ENCODE results near the gene MRPL54. TPM values are rescaled to one million over a fixed set of nuclear protein-coding genes. Genes with fewer than 3 reads are reported as not detected.

The MRPL54 gene
- total RNA-seq, 1 donor from 2014 or later, result 33.0 TPM

DNA sequence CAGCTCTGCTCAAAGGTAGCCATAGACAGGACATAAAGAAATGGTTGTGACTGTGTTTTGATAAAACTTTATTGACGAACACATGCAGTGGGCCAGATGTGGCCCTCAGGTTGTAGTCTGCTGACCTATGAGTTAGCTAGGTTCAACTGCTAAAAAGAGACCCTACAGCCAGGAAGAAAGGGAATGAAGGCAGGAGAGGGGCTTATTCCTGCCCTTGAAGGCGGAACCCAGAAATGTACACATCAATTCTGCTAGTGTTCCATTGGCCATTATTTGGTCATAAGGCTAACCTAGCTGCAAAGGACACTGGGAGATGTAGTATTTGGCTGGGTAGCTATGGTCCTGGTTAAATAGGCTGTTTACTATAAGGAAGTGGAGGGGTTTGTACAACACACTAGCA, 19.0 kb upstream of the MRPL54 start:
- H3K27ac Mint-ChIP-seq (ENCODE audit: unreplicated experiment), result peak overlapping the region; percentile 33
- TF ChIP-seq, protein P1, sequence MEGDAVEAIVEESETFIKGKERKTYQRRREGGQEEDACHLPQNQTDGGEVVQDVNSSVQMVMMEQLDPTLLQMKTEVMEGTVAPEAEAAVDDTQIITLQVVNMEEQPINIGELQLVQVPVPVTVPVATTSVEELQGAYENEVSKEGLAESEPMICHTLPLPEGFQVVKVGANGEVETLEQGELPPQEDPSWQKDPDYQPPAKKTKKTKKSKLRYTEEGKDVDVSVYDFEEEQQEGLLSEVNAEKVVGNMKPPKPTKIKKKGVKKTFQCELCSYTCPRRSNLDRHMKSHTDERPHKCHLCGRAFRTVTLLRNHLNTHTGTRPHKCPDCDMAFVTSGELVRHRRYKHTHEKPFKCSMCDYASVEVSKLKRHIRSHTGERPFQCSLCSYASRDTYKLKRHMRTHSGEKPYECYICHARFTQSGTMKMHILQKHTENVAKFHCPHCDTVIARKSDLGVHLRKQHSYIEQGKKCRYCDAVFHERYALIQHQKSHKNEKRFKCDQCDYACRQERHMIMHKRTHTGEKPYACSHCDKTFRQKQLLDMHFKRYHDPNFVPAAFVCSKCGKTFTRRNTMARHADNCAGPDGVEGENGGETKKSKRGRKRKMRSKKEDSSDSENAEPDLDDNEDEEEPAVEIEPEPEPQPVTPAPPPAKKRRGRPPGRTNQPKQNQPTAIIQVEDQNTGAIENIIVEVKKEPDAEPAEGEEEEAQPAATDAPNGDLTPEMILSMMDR (IDR thresholded peaks at IDR 0.05; ENCODE audit: partially characterized antibody, unreplicated experiment), result no peak
- H3K36me3 Mint-ChIP-seq (ENCODE audit: unreplicated experiment), result no peaks in the 10 kb centered on the region
- no peak overlapping the region for H3K4me3 Mint-ChIP-seq (ENCODE audit: unreplicated experiment)
- H3K27me3 Mint-ChIP-seq (ENCODE audit: unreplicated experiment), result no peaks in the 10 kb centered on the region
- no peaks in the 10 kb centered on the region for H3K9me3 Mint-ChIP-seq (ENCODE audit: unreplicated experiment)
- DNase-seq, result no peak
- H3K4me1 Mint-ChIP-seq (ENCODE audit: low read depth, unreplicated experiment), result no peaks in the 10 kb centered on the region

DNA sequence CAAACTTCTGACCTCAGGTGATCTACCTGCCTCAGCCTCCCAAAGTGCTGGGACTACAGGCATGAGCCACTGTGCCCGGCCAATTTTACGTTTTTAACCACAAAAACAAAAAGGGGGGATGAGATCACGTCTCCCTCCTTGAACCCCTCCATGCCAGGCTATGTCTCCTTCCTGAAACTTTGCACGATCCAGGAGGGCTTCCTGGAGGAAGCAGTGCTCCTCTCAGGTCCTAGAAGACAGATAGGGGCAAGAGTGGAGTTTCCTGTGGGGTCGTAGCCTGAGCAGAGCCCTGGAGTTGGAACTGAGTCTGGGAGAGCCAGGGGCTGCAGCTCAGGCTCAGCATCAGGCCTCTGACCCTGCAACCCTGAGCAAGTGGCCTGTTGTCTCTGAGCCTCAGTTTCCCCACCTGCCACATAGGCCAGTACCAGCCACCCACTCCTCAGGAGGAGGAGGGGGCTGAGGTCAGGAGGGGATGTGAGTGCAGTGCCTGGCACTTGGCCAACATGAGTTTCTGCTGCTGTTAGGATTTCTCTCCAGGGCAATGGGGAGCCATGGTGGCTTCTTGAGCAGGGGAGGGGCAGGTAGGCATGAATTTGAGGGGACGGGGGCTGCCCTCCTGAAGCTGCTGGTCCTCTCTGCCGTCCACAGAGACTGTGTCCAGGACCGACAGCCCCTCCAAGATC, 17.0 kb upstream of the MRPL54 start:
- H3K9me3 Mint-ChIP-seq (ENCODE audit: unreplicated experiment), result no peaks in the 10 kb centered on the region
- peaks cover 3% of the 10 kb centered on the region for H3K27me3 Mint-ChIP-seq (ENCODE audit: unreplicated experiment)
- H3K4me1 Mint-ChIP-seq (ENCODE audit: low read depth, unreplicated experiment), result no peaks in the 10 kb centered on the region
- no peaks in the 10 kb centered on the region for H3K36me3 Mint-ChIP-seq (ENCODE audit: unreplicated experiment)
- TF ChIP-seq, protein P1 (IDR thresholded peaks at IDR 0.05; ENCODE audit: partially characterized antibody, unreplicated experiment), result no peak
- DNase-seq, result no peak
- no peak overlapping the region for H3K27ac Mint-ChIP-seq (ENCODE audit: unreplicated experiment)
- H3K4me3 Mint-ChIP-seq (ENCODE audit: unreplicated experiment), result no peak overlapping the region

DNA sequence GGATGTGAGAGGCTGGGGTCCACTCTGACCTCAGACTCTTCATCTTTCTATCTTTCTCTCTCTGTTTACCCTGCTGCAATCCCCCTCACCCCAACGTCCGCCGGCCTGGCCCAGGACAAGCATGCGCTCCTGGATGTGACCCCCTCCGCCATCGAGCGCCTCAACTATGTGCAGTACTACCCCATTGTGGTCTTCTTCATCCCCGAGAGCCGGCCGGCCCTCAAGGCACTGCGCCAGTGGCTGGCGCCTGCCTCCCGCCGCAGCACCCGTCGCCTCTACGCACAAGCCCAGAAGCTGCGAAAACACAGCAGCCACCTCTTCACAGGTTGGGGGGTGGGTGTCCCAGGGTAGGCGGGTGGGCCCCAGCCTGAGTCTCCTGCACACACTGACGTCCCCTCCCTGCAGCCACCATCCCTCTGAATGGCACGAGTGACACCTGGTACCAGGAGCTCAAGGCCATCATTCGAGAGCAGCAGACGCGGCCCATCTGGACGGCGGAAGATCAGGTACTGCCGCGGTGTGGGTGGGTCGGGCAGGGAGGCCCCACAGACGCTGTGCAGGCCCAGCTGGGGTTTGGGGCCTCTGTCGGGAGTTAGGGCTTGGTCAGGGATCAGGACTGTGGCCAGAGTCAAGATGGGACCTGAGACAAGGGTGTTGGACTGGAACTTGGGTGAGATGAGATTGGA, 16.0 kb upstream of the MRPL54 start:
- H3K36me3 Mint-ChIP-seq (ENCODE audit: unreplicated experiment), result no peaks in the 10 kb centered on the region
- H3K4me3 Mint-ChIP-seq (ENCODE audit: unreplicated experiment), result no peak overlapping the region
- peaks cover 3% of the 10 kb centered on the region for H3K27me3 Mint-ChIP-seq (ENCODE audit: unreplicated experiment)
- TF ChIP-seq, protein P1 (IDR thresholded peaks at IDR 0.05; ENCODE audit: partially characterized antibody, unreplicated experiment), result no peak
- no peaks in the 10 kb centered on the region for H3K9me3 Mint-ChIP-seq (ENCODE audit: unreplicated experiment)
- H3K27ac Mint-ChIP-seq (ENCODE audit: unreplicated experiment), result no peak overlapping the region
- H3K4me1 Mint-ChIP-seq (ENCODE audit: low read depth, unreplicated experiment), result no peaks in the 10 kb centered on the region
- DNase-seq, result no peak

DNA sequence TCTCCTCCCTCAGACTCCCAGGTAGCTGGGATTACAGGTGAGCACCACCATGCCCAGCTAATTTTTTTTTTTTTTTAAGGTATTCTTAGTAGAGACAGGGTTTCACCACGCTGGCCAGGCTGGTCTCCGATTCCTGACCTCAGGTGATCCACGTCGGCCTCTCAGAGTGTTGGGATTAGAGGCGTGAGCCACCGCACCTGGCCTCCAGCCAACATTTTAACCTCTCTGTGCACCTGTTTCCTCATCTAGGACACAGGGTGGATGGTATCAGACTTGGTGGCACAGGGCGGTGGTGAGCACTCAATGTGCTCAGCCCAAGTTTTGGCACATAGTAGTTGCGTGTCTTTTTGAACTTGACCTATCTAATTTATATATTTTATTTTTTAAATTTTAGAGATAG, 13.5 kb upstream of the MRPL54 start:
- Mint-ChIP-seq H3K4me3 (ENCODE audit: unreplicated experiment) (no peak overlapping the region), H3K27me3 (ENCODE audit: unreplicated experiment) (peaks cover 3% of the 10 kb centered on the region), H3K9me3 (ENCODE audit: unreplicated experiment) (no peaks in the 10 kb centered on the region), H3K27ac (ENCODE audit: unreplicated experiment) (no peak overlapping the region), H3K36me3 (ENCODE audit: unreplicated experiment) (no peaks in the 10 kb centered on the region), H3K4me1 (ENCODE audit: low read depth, unreplicated experiment) (no peaks in the 10 kb centered on the region)
- TF ChIP-seq, protein P1 (IDR thresholded peaks at IDR 0.05; ENCODE audit: partially characterized antibody, unreplicated experiment), result no peak
- no peak for DNase-seq

DNA sequence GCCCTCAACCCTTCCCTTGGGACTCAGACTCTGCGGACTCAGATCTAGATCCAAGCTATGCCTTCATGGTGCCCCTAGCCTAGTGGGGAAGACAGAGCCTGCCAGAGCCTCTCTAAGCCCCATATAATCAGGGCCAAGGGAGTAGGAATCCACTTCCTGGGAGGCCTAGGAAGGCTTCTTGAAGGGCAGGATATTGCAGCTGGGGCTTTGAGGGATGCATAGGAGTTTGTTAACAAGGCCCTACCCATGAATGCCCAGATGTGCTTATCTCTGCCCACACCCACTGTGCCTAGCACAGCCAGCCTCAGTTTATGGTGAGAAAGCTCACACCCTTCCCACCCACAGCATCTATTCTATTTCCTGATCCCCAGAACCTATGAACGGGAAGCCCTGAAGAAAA, 12.3 kb upstream of the MRPL54 start:
- Mint-ChIP-seq H3K27ac (ENCODE audit: unreplicated experiment) (no peak overlapping the region), H3K4me3 (ENCODE audit: unreplicated experiment) (no peak overlapping the region), H3K36me3 (ENCODE audit: unreplicated experiment) (no peaks in the 10 kb centered on the region), H3K27me3 (ENCODE audit: unreplicated experiment) (peaks cover 3% of the 10 kb centered on the region), H3K4me1 (ENCODE audit: low read depth, unreplicated experiment) (no peaks in the 10 kb centered on the region), H3K9me3 (ENCODE audit: unreplicated experiment) (no peaks in the 10 kb centered on the region)
- DNase-seq, result no peak
- TF ChIP-seq, protein P1 (IDR thresholded peaks at IDR 0.05; ENCODE audit: partially characterized antibody, unreplicated experiment), result no peak

Measured in glutamatergic neuron (in vitro differentiated cells).